H1 (cell line): ENCODE results near the gene NEURL1. TPM values are rescaled to one million over a fixed set of nuclear protein-coding genes. Genes with fewer than 3 reads are reported as not detected.

Experiments
- EP300 ChIP-seq, 2 experiments: IDR thresholded peaks; 1 replicate in 1 of 2; 2 replicates in 1 of 2; pipeline ENCODE4 v1.6.1; 2011 to 2012; ENCODE audit warnings: low read depth in 2 of 2, low read length in 2 of 2, mild to moderate bottlenecking in 2 of 2, borderline replicate concordance in 1 of 2, inconsistent platforms in 1 of 2, moderate library complexity in 1 of 2
- NRF1 ChIP-seq: IDR thresholded peaks from 2 replicates; pipeline ENCODE4 v1.6.1; 2011; ENCODE audit warnings: mild to moderate bottlenecking, low read depth, low read length, improper control_type of control experiment
- SUZ12 ChIP-seq: fragments of 200-600 bp; sonication (generic); IDR thresholded peaks from 2 replicates; pipeline ENCODE4 v1.6.1; 2012; ENCODE audit warnings: mild to moderate bottlenecking, inconsistent platforms, low read length, moderate library complexity, mixed read lengths
- polyA plus RNA-seq, 7 experiments: library from polyadenylated mRNA; depleted of rRNA in 3 of 7; stranded (reverse) in 5 of 7; unstranded in 2 of 7; fragments of >200 nt in 5 of 7; fragments of 200-250 nt in 2 of 7; gene quantifications; 1 replicate in 5 of 7; 2 replicates in 1 of 7; 4 replicates in 1 of 7; pipeline versions ENCODE4 v1.2.1 to v1.2.3, GENCODE V29; 2011 to 2013; ENCODE audit warnings: missing spikeins in 2 of 7, mixed read lengths in 2 of 7
- total RNA-seq: library from RNA; stranded (reverse); fragmentation: NEBNext Ultra II Directional; extraction: Animal tissue kit (Norgen Biotek cat#: 25700); gene quantifications from 2 replicates; pipeline ENCODE4 v1.2.1, GENCODE V29; 2021
- TF ChIP-seq, protein P1 (sequence below): fragments of 300-600 bp; sonication (generic); IDR thresholded peaks from 2 replicates; pipeline ENCODE4 v1.7.1; 2012; ENCODE audit warnings: low read length, moderate library complexity, mild to moderate bottlenecking, inconsistent platforms; ENCODE audit not compliant: insufficient replicate concordance

NEURL1 gene
- total and polyA plus RNA-seq, 2 of the 8 experiments (the other 6 are each of a cell fraction or from before 2014, with no cell fraction given) = 0.54 to 0.58 TPM

DNA sequence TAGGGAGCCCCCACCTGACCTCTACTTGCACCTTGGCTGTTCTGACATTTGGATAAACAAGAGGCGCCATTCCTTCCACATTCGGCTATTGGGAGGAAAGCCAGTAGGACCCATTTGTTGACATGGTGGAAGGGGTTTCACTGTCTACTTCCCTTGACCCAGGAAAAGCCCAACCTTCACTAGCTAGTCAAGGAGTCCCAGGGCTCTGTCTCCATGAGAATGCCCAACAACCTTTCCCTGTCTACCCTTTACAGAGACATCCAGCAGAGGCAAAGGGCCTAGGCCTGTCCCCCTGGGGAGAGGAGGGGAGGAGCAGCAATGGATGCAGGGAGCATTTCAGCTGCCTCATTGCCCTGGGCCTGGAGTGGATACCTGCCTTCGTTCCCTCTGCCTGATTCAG lies 136.1 kb downstream of the NEURL1 start (continued):
- TF ChIP-seq, protein P1, sequence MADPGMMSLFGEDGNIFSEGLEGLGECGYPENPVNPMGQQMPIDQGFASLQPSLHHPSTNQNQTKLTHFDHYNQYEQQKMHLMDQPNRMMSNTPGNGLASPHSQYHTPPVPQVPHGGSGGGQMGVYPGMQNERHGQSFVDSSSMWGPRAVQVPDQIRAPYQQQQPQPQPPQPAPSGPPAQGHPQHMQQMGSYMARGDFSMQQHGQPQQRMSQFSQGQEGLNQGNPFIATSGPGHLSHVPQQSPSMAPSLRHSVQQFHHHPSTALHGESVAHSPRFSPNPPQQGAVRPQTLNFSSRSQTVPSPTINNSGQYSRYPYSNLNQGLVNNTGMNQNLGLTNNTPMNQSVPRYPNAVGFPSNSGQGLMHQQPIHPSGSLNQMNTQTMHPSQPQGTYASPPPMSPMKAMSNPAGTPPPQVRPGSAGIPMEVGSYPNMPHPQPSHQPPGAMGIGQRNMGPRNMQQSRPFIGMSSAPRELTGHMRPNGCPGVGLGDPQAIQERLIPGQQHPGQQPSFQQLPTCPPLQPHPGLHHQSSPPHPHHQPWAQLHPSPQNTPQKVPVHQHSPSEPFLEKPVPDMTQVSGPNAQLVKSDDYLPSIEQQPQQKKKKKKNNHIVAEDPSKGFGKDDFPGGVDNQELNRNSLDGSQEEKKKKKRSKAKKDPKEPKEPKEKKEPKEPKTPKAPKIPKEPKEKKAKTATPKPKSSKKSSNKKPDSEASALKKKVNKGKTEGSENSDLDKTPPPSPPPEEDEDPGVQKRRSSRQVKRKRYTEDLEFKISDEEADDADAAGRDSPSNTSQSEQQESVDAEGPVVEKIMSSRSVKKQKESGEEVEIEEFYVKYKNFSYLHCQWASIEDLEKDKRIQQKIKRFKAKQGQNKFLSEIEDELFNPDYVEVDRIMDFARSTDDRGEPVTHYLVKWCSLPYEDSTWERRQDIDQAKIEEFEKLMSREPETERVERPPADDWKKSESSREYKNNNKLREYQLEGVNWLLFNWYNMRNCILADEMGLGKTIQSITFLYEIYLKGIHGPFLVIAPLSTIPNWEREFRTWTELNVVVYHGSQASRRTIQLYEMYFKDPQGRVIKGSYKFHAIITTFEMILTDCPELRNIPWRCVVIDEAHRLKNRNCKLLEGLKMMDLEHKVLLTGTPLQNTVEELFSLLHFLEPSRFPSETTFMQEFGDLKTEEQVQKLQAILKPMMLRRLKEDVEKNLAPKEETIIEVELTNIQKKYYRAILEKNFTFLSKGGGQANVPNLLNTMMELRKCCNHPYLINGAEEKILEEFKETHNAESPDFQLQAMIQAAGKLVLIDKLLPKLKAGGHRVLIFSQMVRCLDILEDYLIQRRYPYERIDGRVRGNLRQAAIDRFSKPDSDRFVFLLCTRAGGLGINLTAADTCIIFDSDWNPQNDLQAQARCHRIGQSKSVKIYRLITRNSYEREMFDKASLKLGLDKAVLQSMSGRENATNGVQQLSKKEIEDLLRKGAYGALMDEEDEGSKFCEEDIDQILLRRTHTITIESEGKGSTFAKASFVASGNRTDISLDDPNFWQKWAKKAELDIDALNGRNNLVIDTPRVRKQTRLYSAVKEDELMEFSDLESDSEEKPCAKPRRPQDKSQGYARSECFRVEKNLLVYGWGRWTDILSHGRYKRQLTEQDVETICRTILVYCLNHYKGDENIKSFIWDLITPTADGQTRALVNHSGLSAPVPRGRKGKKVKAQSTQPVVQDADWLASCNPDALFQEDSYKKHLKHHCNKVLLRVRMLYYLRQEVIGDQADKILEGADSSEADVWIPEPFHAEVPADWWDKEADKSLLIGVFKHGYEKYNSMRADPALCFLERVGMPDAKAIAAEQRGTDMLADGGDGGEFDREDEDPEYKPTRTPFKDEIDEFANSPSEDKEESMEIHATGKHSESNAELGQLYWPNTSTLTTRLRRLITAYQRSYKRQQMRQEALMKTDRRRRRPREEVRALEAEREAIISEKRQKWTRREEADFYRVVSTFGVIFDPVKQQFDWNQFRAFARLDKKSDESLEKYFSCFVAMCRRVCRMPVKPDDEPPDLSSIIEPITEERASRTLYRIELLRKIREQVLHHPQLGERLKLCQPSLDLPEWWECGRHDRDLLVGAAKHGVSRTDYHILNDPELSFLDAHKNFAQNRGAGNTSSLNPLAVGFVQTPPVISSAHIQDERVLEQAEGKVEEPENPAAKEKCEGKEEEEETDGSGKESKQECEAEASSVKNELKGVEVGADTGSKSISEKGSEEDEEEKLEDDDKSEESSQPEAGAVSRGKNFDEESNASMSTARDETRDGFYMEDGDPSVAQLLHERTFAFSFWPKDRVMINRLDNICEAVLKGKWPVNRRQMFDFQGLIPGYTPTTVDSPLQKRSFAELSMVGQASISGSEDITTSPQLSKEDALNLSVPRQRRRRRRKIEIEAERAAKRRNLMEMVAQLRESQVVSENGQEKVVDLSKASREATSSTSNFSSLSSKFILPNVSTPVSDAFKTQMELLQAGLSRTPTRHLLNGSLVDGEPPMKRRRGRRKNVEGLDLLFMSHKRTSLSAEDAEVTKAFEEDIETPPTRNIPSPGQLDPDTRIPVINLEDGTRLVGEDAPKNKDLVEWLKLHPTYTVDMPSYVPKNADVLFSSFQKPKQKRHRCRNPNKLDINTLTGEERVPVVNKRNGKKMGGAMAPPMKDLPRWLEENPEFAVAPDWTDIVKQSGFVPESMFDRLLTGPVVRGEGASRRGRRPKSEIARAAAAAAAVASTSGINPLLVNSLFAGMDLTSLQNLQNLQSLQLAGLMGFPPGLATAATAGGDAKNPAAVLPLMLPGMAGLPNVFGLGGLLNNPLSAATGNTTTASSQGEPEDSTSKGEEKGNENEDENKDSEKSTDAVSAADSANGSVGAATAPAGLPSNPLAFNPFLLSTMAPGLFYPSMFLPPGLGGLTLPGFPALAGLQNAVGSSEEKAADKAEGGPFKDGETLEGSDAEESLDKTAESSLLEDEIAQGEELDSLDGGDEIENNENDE = no peak
- TF ChIP-seq EP300 (IDR thresholded peaks at IDR 0.05; ENCODE audit: borderline replicate concordance in 1 of 2, low read depth in 2 of 2, low read length in 2 of 2) (no peak), NRF1 (no peak), SUZ12 (no peak)
- TF ChIP-seq, all 59 proteins: peak for 0
